Posterior cingulate gyrus (tissue), 11 donors: ENCODE data around the gene SUV39H1.
A peak's percentile ranks its signal among the peaks of the same experiment; 100 is the strongest.

Experiments used
- DNase-seq, 10 donors: peaks; one replicate each; pipeline versions ENCODE4 v3.0.0 to v3.0.0-alpha.2; 2020 to 2021; ENCODE audit warnings: mixed read lengths in 3 of 10
- intact Hi-C: fragments of 100-400 bp; cut with DNase I; formaldehyde crosslinking; loops from one replicate; pipeline ENCODE4 v1.15.1; 2023

Gene SUV39H1

DNA sequence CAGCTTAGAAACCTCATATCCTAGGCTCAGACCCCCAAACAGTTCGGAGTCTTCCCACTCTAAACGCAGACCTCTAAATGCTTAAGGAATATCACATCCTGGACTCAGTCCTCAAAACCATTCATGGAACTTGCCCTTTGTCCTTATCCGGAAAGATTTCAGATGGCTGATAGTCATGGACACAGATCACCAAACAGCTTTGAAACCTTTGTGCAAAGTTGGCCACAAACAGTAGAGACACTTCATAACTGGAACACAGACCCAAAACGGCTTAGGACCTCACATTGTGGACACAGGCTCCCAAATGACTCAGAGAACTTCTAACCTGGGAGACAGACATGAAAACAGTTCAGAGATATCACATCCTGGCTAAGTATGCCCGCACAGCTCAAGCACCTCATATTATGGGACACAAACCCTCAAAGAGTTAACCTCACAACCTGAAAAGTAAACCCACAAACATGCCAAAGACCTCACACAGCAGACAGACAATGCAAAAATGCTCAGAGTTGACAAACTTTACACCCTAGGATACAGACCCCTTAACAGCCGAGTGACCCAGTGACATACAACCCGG, 15.5 kb downstream of the SUV39H1 start:
- intact Hi-C loops: no loop called here
- no peak for DNase-seq

DNA sequence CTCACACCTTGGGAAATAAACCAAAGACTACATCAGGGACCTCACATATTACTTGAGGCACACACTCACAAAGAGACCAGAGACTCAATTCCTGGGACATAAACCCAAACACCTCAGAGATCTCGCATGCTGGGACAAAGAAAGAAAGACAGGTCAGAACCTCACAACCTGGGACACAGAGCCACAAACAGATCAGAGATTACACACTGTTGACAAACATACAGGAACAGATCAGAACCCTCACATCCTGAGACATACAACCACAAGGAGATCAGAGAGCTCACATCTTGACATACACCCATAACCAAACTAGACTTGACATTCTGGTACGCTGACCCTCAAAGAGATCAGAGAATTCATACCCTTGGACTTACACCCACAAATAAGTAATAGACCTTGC, 17.3 kb downstream of the SUV39H1 start:
- intact Hi-C loops: no loop called here
- DNase-seq: no peak

DNA sequence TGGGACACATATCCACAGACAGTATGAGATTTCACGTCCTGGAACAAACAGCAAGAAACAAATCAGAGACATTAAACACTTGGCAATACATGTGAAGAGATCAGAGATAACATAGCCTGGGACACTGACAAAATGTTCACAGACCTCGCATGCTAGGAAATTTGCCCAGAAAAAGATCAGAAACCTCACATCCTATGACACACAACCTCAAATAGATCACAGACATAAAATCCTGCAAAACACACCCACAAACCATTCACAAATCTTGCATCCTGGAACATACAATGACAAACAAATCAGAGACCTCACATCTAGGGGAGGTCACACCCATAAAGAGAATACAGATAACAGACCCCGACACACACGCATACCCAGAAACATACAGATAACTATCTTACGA, 18.0 kb downstream of the SUV39H1 start:
- intact Hi-C loops: no loop called here
- DNase-seq: no peak

DNA sequence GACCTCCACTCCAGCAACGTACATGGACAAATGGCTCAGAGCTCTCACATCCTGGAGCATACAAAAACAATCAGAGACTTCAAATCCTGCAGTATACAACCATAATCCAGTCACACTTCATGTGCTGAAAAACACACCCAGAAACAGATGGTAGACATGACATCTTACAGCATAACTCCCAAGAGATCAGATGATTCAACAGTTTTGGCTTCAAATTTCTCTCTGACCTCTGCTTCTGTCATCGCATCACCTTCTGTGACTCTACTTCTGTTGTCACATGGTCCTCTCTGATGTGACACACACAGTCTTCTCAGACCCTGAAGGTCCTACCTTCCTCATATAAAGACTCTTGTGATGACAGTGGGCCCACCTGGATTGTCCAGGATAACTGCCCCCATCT, 18.5 kb downstream of the SUV39H1 start:
- no peak for DNase-seq
- intact Hi-C loops: no loop called here

DNA sequence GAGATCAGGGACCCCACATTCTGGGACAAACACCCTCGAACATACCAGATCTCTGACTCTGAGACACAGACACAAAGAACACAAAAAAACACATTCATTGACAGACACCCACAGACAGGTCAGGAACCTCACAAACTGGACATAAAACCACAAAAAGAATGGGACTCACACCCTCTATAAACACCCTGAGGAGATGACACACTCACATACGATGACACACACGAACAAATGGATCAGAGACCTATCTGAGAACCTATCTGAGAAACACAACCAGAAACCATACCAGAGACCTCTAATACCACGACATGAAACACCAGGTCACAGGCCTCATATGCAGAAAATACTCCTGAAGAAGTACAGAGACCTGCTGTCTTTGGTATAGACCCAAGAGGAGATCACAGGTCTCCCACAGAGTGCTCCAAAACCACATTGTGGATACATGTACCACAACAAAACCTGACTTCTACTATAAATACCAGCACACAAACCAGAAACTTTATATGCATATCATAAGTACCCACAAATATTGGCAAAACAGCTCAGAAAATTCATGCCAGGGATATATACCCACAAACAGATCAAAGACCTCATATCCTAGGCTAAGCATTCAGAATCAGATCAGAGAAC, 19.5 kb downstream of the SUV39H1 start:
- intact Hi-C loops: no loop called here
- DNase-seq: no peak

DNA sequence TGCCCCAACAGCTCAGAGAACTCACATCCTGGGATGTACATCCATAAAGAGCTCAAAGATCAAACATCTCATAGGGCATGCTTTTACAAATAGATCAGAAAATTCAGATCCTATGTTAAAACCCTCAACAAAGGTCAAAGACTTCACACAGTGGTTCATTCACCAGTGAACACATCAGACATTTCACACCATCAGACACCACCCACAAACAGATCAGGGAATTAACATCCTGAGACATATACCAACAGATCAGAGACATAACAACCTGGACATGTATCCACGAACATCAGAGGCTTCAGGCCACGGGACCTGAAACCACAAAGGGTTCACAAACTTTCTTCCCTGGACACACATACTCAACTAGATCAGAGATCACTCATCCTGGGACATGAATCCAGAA, 23.4 kb downstream of the SUV39H1 start:
- intact Hi-C loops: no loop called here

DNA sequence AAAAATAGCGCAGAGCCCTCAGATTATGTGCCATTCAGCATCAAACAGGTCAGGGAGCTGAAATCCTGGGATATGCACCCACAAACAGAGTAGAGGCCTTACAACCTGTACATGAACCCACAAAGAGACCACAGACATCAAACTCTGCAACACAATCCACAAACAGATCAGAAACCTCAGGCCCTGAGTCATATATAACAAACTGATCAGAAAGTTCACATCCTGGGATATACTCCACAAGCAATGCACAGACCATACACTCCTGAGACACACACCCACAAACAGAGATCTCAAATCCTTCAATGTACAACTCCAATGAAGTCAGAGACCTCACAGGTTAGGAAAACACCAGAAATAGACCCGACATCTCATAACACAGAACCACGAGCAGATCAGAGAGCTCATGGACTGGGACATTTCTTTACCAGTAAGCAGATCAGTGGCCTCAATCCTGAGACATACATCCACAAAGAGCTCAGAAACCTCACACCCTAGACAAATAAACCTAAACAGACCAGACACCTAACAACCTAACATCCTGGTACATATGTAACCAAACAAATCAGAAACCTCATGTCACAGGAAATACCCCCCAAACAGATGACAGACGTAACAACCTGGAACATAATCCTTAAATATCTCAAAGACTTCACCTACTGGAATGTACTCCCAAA, 24.2 kb downstream of the SUV39H1 start:
- intact Hi-C loops: no loop called here
- no peak for DNase-seq

More for the DNA sequence above, 23.4 kb downstream of the SUV39H1 start:
- DNase-seq: no peak

DNA sequence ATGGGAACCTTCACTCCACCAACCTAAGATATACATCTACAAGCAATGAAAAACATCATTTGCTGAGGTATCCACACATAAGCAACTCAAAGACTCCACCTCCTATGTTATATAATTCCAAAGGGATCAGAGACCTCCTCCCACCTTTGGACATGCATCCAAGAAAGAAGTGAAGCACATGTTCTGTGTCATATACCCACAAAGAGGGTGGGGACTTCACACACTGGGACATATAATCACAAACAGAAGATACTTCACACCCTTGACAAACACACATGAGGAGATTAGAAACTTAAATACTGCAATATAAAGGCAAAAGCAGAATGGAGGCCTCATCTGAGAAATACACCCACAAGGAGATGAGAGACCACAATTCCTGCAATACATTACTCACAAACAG, 25.4 kb downstream of the SUV39H1 start:
- DNase-seq: no peak
- intact Hi-C loops: no loop called here

DNA sequence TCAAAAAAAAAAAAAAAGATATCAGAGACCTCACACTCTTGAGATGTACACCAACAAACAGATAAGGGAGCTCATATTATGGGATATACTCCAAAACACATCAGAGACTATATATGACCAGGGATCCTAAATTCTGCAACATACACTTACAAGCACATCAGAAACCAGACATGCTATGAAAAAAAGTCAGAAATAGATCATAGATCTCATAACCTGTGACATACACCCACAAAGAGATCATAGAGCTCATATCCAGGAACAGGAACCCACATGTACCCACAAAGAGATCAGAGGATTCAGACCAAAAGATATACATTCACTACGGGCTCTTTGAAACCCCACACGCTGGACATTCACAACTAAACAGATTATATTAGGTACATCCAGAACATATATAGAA, 30.1 kb downstream of the SUV39H1 start:
- intact Hi-C loops: no loop called here
- no peak for DNase-seq

DNA sequence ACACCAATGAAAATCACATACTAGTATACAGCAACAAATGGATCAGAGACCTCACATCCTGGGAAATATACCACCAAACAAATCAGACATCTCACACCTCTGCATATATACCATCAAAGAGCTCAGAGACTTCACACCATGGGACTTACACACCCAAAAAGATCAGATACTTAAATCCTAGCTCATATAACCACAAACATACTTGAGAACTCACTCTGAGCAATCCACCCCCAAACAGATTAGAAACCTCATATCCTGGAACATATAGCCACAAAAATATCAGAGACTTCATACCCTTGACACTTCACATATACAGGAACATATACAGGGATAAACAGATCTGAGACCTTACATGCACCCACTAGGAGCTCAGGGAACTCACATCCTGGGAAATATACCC, 32.1 kb downstream of the SUV39H1 start:
- intact Hi-C loops: no loop called here
- no peak for DNase-seq

DNA sequence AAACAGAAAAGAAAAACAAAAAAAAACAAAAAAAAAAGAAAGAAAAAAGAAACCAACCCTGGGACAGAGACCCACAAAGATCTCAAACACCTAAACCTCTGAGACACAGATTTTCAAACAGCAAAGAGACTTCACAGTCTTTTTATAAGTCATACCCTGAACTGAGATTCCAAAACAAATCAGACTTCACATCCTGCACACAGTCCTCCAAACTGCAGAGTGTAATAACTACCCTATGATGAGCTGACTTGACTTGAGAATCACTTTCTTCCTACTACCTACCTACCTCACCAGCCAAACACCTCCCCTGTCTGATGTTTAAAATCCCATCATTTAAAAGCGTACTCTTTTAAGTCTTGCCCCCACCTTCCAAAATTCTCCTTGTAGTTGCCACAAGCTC, 39.8 kb downstream of the SUV39H1 start:
- intact Hi-C loops: loop anchor here (2.0 kb wide), 1 partner anchor 64 kb away; no protein-coding TSS in a partner anchor

DNA sequence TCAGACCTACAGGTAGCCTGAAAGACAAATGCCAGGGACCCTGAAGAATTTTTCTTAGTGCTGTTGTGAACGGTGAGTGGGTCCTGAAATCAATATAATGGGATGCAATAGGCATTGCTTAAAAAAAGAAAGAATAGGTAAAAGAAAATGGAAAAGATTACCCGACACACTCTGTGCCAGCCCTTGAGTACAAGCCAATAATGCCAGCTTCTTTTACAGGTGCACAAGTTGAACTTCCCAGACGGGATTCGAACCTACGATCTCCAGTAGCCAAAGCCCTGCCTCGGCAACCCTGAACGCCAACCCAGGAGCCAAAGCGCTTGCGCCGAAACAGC, 40.3 kb downstream of the SUV39H1 start:
- intact Hi-C loops: loop anchor here (1.0 to 2.0 kb wide), 2 partner anchors 61 to 64 kb away; no protein-coding TSS in a partner anchor
- no peak for DNase-seq

More for the DNA sequence above, 39.8 kb downstream of the SUV39H1 start:
- no peak for DNase-seq

DNA sequence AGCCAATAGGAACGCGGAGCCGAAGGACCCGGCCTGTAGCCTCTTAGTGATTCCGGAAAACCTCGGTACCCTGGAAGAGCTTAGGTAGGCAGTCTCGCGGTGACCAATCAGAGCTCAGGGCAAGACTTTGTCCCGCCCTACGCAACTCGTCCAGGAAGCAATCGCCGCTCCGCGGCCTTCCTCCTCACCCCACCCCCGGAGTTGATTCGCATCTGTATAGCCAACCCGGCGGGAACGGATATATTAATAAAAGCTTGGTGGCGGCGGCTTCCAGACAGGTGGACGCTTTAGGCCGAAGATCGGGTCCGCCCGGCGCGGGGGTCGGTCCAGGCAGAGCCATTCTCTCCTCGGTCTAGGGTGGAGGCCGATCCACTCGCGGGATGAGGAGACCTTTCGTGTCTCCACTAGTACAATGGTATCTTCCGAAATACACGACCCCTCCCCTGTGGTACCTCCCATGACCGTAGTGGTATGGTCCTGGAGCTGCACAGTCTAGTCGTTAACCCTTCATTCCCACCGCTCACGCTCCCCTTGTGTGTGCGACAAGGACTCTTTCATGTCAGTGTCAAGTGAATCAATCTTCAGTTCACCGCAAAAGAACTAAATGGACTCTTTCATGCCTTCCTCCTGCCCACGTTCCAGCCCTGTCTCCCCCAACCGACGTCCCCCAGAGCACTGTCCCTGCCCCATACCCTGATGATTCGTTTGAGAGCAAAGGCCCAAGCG, 40.8 kb downstream of the SUV39H1 start:
- DNase-seq: peak; percentile 82 to 99 (median 86)
- intact Hi-C loops: loop anchor here (1.0 to 2.0 kb wide), 2 partner anchors 61 to 63 kb away; no protein-coding TSS in a partner anchor

DNA sequence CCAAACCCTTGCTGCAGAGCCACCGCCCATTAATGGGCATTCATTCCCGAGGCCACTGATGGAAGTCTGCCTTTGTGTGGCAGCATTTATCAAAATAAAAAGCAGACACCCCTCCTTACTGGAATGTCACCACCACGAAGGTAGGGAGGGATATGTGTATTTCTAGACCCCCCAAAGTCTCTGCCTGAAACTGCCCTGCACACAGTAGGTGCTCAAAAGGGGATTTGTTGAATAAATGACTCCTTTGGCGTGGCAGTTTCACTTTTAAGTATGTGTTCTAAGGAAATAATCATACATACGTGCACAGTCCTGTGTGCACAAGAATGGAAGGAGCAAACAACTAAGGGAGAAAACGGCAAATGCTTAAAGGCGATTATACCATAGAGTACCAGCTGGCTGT, 41.4 kb downstream of the SUV39H1 start:
- intact Hi-C loops: loop anchor here (1.0 to 2.0 kb wide), 2 partner anchors 62 to 63 kb away; no protein-coding TSS in a partner anchor
- DNase-seq: no peak

DNA sequence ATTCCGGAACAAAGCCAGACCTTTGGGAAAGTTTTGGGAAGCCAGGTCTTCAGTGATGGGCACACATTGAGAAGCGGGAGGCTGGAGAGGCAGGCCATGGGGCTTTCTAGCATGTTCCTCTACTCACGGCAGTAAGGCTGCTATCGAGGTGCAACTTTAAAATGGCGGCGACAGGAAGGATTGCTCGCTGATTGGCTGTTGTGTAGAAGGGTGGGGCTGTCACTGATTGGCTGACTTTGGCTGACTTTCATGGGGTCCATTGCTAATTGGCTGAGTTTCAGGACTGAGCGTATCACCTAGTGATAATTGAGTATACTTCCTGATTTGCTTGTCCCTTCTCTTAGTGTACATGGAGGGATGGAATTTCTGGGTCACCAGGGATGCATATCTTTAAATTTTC, 45.3 kb downstream of the SUV39H1 start:
- DNase-seq: no peak
- intact Hi-C loops: no loop called here

DNA sequence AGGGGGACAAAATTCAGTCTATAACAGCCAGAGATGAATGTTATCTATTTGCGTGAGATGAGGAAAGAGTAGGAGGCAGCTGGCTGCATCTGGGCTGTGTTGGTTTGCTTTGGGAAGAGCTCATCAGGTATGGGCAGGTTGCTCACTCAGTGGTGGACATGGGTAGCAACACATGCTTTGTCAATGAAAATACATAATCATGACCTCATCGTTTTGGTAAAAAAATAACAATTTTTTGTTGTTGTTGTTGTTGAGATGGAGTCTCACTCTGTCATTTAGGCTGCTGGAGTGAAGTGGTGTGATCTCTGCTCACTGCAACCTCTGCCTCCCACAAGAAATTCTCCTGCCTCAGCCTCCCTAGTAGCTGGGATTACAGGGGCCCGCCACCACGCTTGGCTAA, 48.7 kb downstream of the SUV39H1 start:
- intact Hi-C loops: no loop called here

DNA sequence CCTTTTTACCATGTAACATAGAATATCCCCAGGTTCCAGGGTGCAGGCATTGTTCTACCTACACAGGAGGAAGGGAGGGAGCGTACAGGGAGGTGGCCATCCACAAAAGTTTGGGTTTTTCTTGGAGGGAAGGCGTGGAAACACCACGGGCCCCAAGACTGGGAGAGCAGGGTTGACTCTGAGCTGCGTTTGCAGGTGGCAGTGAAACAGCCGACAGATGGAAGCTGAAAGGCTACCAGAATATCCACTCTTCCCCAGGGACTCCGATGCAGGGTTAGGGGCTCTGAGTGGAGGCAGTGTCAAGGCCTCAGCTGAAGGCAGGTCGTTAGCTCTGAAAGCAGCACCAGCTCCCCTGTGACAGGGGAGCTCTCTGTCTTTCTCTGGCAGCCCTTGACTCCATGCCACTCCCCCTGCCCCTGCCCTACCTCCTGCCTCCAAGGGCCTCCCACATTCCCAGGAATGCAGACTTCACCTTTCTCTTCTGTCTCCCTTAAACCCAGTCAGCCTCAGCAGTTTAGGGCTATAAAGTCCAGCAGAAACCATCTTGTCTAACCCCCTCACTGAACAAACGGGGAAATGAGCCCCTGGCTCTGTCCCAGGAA, 51.0 kb downstream of the SUV39H1 start:
- no peak for DNase-seq
- intact Hi-C loops: no loop called here

More for the DNA sequence above, 48.7 kb downstream of the SUV39H1 start:
- DNase-seq: no peak

DNA sequence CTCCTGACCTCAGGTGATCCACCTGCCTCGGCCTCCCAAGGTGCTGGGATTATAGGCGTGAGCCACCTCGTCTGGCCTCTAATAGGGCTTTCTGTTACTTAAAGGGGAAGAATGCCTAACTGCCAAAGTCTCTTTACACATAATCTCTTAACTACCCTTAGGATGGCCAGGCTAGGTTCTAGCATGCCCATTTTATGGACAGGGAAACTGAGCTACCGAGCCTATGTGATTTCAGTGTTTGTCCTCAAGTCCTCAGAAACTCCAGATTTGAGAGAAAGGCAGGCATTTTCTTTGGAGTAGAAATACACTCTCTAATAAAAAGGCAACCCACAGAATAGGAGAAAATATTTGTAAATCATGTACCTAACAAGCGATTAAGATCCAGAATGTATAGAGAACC, 52.6 kb downstream of the SUV39H1 start:
- no peak for DNase-seq
- intact Hi-C loops: no loop called here

DNA sequence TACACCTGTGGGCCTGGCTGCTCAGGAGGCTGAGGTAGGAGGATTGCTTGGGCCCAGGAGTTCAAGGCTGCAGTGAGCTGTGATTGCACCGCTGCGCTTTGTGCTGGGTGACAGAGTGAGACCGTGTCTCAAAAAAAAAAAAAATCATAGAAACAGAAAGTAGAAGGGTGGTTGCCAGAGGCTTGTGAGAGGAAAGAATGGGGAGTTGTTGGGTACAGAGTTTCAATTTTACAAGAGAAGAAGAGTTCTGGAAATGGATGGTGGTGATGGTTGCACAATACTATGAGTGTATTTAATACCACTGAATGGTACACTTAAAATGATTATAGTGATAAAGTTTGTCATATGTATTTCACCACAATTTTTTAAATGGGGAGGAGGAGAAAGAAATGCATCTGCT, 54.8 kb downstream of the SUV39H1 start:
- DNase-seq: no peak
- intact Hi-C loops: no loop called here

DNA sequence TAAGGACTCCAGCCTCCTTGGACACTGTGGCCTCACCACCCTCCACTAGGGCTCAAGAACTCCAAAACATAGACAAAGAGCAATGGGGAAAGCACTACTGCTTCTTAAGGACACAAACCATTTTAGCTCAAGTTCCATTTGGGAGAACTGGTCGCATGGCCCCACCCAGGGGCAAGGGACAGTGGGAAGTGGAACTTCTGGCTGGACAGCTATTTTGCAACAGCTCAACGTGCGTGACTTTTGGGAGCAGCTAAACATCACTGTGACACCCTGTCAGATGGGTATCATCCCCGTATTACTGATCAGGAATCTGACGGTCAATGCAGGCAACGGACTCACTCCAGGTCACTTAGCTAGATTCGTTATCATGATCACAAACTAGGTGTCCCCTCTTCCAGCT, 56.0 kb downstream of the SUV39H1 start:
- no peak for DNase-seq
- intact Hi-C loops: no loop called here

DNA sequence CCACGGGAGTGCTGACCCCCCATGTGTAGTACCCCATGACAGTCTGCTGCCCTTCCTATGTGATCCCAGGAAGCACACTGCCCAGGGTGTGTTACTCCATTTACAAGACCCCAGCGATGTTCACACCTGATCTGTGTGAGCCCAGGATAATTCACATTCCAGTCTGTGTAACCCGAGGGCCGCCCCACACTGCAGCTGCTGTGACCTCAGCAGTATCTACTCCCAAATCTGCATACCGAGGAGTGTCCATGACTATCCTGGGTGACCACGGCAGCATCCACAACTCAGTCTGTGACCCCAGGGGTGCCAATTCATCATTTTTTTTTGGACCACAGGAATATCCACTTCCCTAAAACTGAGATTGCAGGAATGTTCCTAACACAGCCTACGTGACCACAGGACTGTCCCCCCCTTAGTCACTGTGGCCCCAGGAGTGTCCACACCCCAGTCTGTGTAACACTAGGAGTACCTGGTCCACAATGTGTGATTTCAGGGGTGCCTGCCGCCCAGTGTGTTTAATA, 57.2 kb downstream of the SUV39H1 start:
- DNase-seq: no peak
- intact Hi-C loops: no loop called here
